HK-2 (cell line): ENCODE measurements around the gene NELFB.

Experiments
- DNase-seq: peaks from one replicate; pipeline ENCODE4 v3.0.0-alpha.2; 2018; ENCODE audit not compliant: unreplicated experiment

The NELFB gene

GRCh38 chr9:137281345-137282116 is 26.4 kb downstream of the NELFB start:
- no peak for DNase-seq

GRCh38 chr9:137286975-137287383 is 31.9 kb downstream of the NELFB start:
- DNase-seq, result peak; percentile 49

GRCh38 chr9:137293094-137293481 is 38.0 kb downstream of the NELFB start:
- DNase-seq, result no peak

- no peak for DNase-seq
These were observed 38.5 kb downstream of the NELFB start for GRCh38 chr9:137293482-137294090.

GRCh38 chr9:137294091-137294680 is 39.1 kb downstream of the NELFB start:
- no peak for DNase-seq

- DNase-seq, result no peak
These were observed 39.6 kb downstream of the NELFB start for GRCh38 chr9:137294681-137295237.

GRCh38 chr9:137295238-137295811 is 40.2 kb downstream of the NELFB start:
- no peak for DNase-seq

GRCh38 chr9:137295849-137296669 is 40.9 kb downstream of the NELFB start:
- no peak for DNase-seq

- no peak for DNase-seq
These were observed 41.8 kb downstream of the NELFB start for GRCh38 chr9:137296670-137297664.

GRCh38 chr9:137297966-137298365 is 42.8 kb downstream of the NELFB start:
- no peak for DNase-seq

- no peak for DNase-seq
These were observed 43.5 kb downstream of the NELFB start for GRCh38 chr9:137298401-137299202.

GRCh38 chr9:137299203-137299565 is 44.1 kb downstream of the NELFB start:
- DNase-seq, result no peak

- DNase-seq, result no peak
These were observed 44.8 kb downstream of the NELFB start for GRCh38 chr9:137299938-137300337.

- DNase-seq, result no peak
These were observed 45.5 kb downstream of the NELFB start for GRCh38 chr9:137300567-137301080.

- DNase-seq, result peak; percentile 60
These were observed 46.2 kb downstream of the NELFB start for GRCh38 chr9:137301081-137301947.

GRCh38 chr9:137302118-137302448 is 47.0 kb downstream of the NELFB start, which contains the start of gene NRARP:
Gene NRARP, minus strand, starts transcription at chr9:137302271. Its CDS starts 343 bp downstream, at chr9:137301928.
- peak; percentile 88 for DNase-seq

- DNase-seq, result no peak
These were observed 47.5 kb downstream of the NELFB start for GRCh38 chr9:137302449-137303150.
